ENCODE measurements around the gene RBM24.

GRCh38 chr6:17311595-17312311 is 30.6 kb downstream of the RBM24 start:
- TF ChIP-seq POLR2A (IDR thresholded peaks at IDR 0.05; ENCODE audit: low read depth) (no peak), EP300 (IDR thresholded peaks at IDR 0.05) (no peak), POLR2AphosphoS5 (IDR thresholded peaks at IDR 0.05) (peak in 1 of 2 donors; percentile 15)
- TF ChIP-seq, protein P1, sequence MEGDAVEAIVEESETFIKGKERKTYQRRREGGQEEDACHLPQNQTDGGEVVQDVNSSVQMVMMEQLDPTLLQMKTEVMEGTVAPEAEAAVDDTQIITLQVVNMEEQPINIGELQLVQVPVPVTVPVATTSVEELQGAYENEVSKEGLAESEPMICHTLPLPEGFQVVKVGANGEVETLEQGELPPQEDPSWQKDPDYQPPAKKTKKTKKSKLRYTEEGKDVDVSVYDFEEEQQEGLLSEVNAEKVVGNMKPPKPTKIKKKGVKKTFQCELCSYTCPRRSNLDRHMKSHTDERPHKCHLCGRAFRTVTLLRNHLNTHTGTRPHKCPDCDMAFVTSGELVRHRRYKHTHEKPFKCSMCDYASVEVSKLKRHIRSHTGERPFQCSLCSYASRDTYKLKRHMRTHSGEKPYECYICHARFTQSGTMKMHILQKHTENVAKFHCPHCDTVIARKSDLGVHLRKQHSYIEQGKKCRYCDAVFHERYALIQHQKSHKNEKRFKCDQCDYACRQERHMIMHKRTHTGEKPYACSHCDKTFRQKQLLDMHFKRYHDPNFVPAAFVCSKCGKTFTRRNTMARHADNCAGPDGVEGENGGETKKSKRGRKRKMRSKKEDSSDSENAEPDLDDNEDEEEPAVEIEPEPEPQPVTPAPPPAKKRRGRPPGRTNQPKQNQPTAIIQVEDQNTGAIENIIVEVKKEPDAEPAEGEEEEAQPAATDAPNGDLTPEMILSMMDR (IDR thresholded peaks at IDR 0.05): no peak
